ENCODE measurements around the gene MALL. TPM values are rescaled to one million over a fixed set of nuclear protein-coding genes. Genes with fewer than 3 reads are reported as not detected.

Gene MALL
- total and polyA plus RNA-seq, 4 donors, result 41.5 to 123 (median 109) TPM

DNA sequence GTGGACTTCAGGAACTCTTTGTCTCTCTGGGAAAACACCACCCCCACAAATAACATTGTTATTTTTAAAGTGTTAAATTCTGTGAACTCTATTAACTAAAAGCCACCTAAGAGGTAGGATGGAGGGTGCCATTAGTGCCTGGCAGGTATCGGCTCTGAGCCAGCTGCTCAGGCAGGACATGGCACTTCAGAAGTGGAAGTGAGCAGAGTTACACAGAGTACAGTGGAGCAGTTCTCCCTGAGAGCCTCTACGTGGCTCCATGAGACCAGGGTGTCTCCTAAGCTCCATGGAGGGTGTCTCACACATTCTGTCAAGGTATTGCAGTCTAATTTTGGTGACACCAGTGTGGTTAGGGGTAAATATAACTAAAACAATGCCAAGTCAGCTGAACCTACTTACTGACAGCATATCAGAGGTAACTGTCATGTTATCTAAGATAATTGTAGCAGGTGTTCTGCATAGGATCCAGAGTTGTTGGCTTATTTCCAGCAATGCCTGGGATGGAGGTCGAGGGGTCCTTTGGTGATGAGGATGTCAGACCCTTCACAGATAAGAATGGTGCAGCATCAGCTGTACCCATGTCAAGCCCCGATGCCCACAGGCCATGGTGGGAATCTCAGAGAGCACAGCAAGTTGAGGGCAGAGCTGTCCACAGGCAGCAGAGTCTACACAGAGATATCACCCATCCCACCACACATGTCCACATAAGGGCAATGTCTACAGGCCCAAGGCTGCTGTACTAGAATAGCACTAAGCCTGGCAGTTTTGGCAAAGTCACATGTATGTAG lies 8.6 kb upstream of the MALL start:
- TF ChIP-seq, protein P1, sequence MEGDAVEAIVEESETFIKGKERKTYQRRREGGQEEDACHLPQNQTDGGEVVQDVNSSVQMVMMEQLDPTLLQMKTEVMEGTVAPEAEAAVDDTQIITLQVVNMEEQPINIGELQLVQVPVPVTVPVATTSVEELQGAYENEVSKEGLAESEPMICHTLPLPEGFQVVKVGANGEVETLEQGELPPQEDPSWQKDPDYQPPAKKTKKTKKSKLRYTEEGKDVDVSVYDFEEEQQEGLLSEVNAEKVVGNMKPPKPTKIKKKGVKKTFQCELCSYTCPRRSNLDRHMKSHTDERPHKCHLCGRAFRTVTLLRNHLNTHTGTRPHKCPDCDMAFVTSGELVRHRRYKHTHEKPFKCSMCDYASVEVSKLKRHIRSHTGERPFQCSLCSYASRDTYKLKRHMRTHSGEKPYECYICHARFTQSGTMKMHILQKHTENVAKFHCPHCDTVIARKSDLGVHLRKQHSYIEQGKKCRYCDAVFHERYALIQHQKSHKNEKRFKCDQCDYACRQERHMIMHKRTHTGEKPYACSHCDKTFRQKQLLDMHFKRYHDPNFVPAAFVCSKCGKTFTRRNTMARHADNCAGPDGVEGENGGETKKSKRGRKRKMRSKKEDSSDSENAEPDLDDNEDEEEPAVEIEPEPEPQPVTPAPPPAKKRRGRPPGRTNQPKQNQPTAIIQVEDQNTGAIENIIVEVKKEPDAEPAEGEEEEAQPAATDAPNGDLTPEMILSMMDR (IDR thresholded peaks at IDR 0.05; ENCODE audit: control extremely low read depth, extremely low read depth), result no peak
- Histone ChIP-seq H3K9ac (ENCODE audit: insufficient read depth in 1 of 2, low read length in 2 of 2) (no peak overlapping the region), H3K4me1 (ENCODE audit: control insufficient read depth in 5 of 5, insufficient read depth in 5 of 5, low read length in 5 of 5) (peaks cover 0 to 9% (median 4%) of the 10 kb centered on the region in 5 donors), H3K36me3 (ENCODE audit: control insufficient read depth in 4 of 4, insufficient read depth in 4 of 4, low read length in 4 of 4) (peaks cover 0 to 2% (median 0%) of the 10 kb centered on the region in 4 donors), H3K9me3 (ENCODE audit: control insufficient read depth in 4 of 4, insufficient read depth in 3 of 4, low read length in 3 of 4) (no peaks in the 10 kb centered on the region), H3K27ac (ENCODE audit: low read depth in 1 of 2, low read length in 1 of 2) (peak overlapping the region in 1 of 2 donors; percentile 47), H3K27me3 (ENCODE audit: control insufficient read depth in 3 of 3, insufficient read depth in 3 of 3, low read length in 2 of 3) (no peaks in the 10 kb centered on the region), H3K4me3 (no peak overlapping the region)
- peak in 1 of 3 donors; percentile 53 for DNase-seq
- ATAC-seq (ENCODE audit: insufficient read depth, low FRiP score), result peak; percentile 58
- 75 to 90% methylated on average over 4 of the region's 4 CpGs for WGBS, 2 donors

DNA sequence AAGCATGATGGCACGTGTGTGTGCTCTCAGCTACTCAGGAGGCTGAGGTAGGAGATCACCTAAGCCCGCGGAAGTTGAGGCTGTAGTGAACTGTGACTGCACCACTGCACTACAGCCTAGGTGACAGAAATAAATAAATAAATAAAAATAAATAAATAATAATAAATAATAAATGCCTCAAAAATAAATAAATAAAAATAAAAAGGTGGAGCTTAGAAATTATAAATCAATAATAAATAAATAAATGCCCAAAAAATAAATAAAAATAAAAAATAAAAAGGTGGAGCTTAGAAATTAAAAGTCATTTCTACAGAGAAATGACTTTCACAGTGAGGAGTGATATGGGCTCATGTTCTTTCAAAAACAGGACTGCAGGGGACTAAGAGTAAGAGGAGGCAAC lies 6.0 kb upstream of the MALL start:
- no peak for ATAC-seq (ENCODE audit: insufficient read depth, low FRiP score)
- H3K9me3 ChIP-seq (ENCODE audit: control insufficient read depth in 4 of 4, insufficient read depth in 3 of 4, low read length in 3 of 4), result no peaks in the 10 kb centered on the region
- H3K4me1 ChIP-seq (ENCODE audit: control insufficient read depth in 5 of 5, insufficient read depth in 5 of 5, low read length in 5 of 5), result peaks cover 0 to 11% (median 4%) of the 10 kb centered on the region in 5 donors
- peaks cover 0 to 9% (median 4%) of the 10 kb centered on the region in 3 donors for H3K27me3 ChIP-seq (ENCODE audit: control insufficient read depth in 3 of 3, insufficient read depth in 3 of 3, low read length in 2 of 3)
- H3K36me3 ChIP-seq (ENCODE audit: control insufficient read depth in 4 of 4, insufficient read depth in 4 of 4, low read length in 4 of 4), result no peaks in the 10 kb centered on the region
- TF ChIP-seq, protein P1 (IDR thresholded peaks at IDR 0.05; ENCODE audit: control extremely low read depth, extremely low read depth), result no peak
- no peak overlapping the region for H3K4me3 ChIP-seq
- no peak overlapping the region for H3K27ac ChIP-seq (ENCODE audit: low read depth in 1 of 2, low read length in 1 of 2)
- 97 to 99% methylated on average over 3 of the region's 3 CpGs for WGBS, 2 donors
- no peak for DNase-seq
- H3K9ac ChIP-seq (ENCODE audit: insufficient read depth in 1 of 2, low read length in 2 of 2), result no peak overlapping the region

DNA sequence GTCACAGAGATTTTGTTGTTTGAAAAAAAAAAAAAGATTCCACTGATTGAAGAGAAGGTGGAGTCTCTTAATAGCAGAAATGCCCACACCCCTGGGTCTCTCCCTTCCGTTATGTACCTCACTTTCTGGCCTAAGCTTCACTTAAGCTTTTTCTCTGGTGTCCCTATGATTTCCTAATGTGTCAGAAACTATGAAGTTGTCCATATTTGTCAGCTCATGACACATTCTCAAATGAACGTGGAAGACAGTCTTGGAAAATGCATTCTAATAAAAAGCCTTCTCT lies 5.4 kb upstream of the MALL start:
- TF ChIP-seq, protein P1 (IDR thresholded peaks at IDR 0.05; ENCODE audit: control extremely low read depth, extremely low read depth), result no peak
- no peaks in the 10 kb centered on the region for H3K9me3 ChIP-seq (ENCODE audit: control insufficient read depth in 4 of 4, insufficient read depth in 3 of 4, low read length in 3 of 4)
- WGBS, 2 donors, result 48 to 79% methylated on average over 2 of the region's 2 CpGs
- H3K36me3 ChIP-seq (ENCODE audit: control insufficient read depth in 4 of 4, insufficient read depth in 4 of 4, low read length in 4 of 4), result no peaks in the 10 kb centered on the region
- peaks cover 4 to 15% (median 6%) of the 10 kb centered on the region in 5 donors for H3K4me1 ChIP-seq (ENCODE audit: control insufficient read depth in 5 of 5, insufficient read depth in 5 of 5, low read length in 5 of 5)
- H3K27me3 ChIP-seq (ENCODE audit: control insufficient read depth in 3 of 3, insufficient read depth in 3 of 3, low read length in 2 of 3), result peaks cover 0 to 15% (median 4%) of the 10 kb centered on the region in 3 donors
- no peak overlapping the region for H3K4me3 ChIP-seq
- no peak overlapping the region for H3K27ac ChIP-seq (ENCODE audit: low read depth in 1 of 2, low read length in 1 of 2)
- no peak overlapping the region for H3K9ac ChIP-seq (ENCODE audit: insufficient read depth in 1 of 2, low read length in 2 of 2)
- DNase-seq, result no peak
- ATAC-seq (ENCODE audit: insufficient read depth, low FRiP score), result no peak
